RWPE1 (cell line): Measurements from ENCODE around the gene PLA2G6.

Experiments
- CTCF ChIA-PET: fragments of 350-600 bp; sonication (Branson Sonifier 250); formaldehyde crosslinking; extraction: SDS; loops from one replicate; lab custom pipeline; 2021; lab: Yijun Ruan, JAX
- POLR2A ChIA-PET: fragments of 400-600 bp; formaldehyde crosslinking; extraction: SDS; loops from one replicate; lab custom pipeline; 2020; ENCODE audit warnings: antibody characterized with exemption; ENCODE audit not compliant: low non-redundant PET; lab: Yijun Ruan, JAX
- DNase-seq: peaks from one replicate; pipeline ENCODE4 v3.0.0; 2012; ENCODE audit warnings: low spot score
- H3K27ac ChIP-seq: fragments of 450-650 bp; 2 replicates; pipeline ENCODE4 v1.5.1; 2017
- CTCF ChIP-seq: fragments of 450-650 bp; conservative IDR thresholded peaks from 2 replicates; pipeline ENCODE4 v1.5.1; 2017; ENCODE audit warnings: low read depth, mild to moderate bottlenecking

PLA2G6 gene

GRCh38 chr22:38103641-38104040 is 78.0 kb downstream of the PLA2G6 start:
- CTCF ChIA-PET = no interaction called here
- no peak overlapping the region for H3K27ac ChIP-seq
- no peak for TF ChIP-seq CTCF
- no peak for DNase-seq
- POLR2A ChIA-PET = no interaction called here

GRCh38 chr22:38098410-38099249 is 83.0 kb downstream of the PLA2G6 start:
- no peak for DNase-seq
- no peak overlapping the region for H3K27ac ChIP-seq
- POLR2A ChIA-PET = no interaction called here
- CTCF ChIA-PET = no interaction called here
- no peak for TF ChIP-seq CTCF

GRCh38 chr22:38097557-38098409 is 83.8 kb downstream of the PLA2G6 start:
- no peak for DNase-seq
- no peak overlapping the region for H3K27ac ChIP-seq
- TF ChIP-seq CTCF = no peak
- CTCF ChIA-PET = no interaction called here
- POLR2A ChIA-PET = no interaction called here

- no peak for DNase-seq
- ChIA-PET CTCF (no interaction called here), POLR2A (no interaction called here)
- TF ChIP-seq CTCF = no peak
- H3K27ac ChIP-seq = no peak overlapping the region
Observed at GRCh38 chr22:38097058-38097457, 84.6 kb downstream of the PLA2G6 start.

- H3K27ac ChIP-seq = no peak overlapping the region
- POLR2A ChIA-PET = no interaction called here
- no peak for TF ChIP-seq CTCF
- CTCF ChIA-PET = interaction anchor here (1.5 kb wide), 1 partner anchor 11 kb away, joined by 4 read pairs; no protein-coding TSS in a partner anchor
- DNase-seq = no peak
Observed at GRCh38 chr22:38089474-38089851, 92.2 kb downstream of the PLA2G6 start.

- POLR2A ChIA-PET = no interaction called here
- CTCF ChIA-PET = interaction anchor here (0.6 to 1.5 kb wide), 2 partner anchors 11 to 502 kb away, joined by 3 to 4 read pairs; no protein-coding TSS in a partner anchor
- no peak overlapping the region for H3K27ac ChIP-seq
- no peak for TF ChIP-seq CTCF
- DNase-seq = no peak
Observed at GRCh38 chr22:38088629-38089473, 92.8 kb downstream of the PLA2G6 start.
